ENCODE measurements around the gene TRDN.

TRDN gene

GRCh38 chr6:123420512-123420911, 216.2 kb downstream of the TRDN start:
- no peaks in the 10 kb centered on the region for H3K36me3 ChIP-seq (ENCODE audit: control insufficient read depth, low read length)
- no peaks in the 10 kb centered on the region for H3K9me3 ChIP-seq (ENCODE audit: control insufficient read depth, insufficient read depth, low read length)
- H4K20me1 ChIP-seq (ENCODE audit: control insufficient read depth, insufficient read depth, low read depth, low read length) = no peaks in the 10 kb centered on the region
- H3K4me2 ChIP-seq (ENCODE audit: low read length) = no peak overlapping the region
- TF ChIP-seq EZH2phosphoT487 (IDR thresholded peaks at IDR 0.05; ENCODE audit: borderline replicate concordance, low read length) (no peak), CTCF (IDR thresholded peaks at IDR 0.05; ENCODE audit: low read depth, low read length, poor library complexity, severe bottlenecking) (no peak)
- H3K79me2 ChIP-seq (ENCODE audit: control insufficient read depth, low read length) = no peaks in the 10 kb centered on the region
- H3K4me1 ChIP-seq (ENCODE audit: control insufficient read depth, low read length) = no peaks in the 10 kb centered on the region
- no peaks in the 10 kb centered on the region for H3K27me3 ChIP-seq (ENCODE audit: control insufficient read depth, low read length)
- H3K9me2 ChIP-seq (replicated peaks; ENCODE audit: control insufficient read depth, low read length) = no peaks in the 10 kb centered on the region
- H3K27ac ChIP-seq (ENCODE audit: low read depth, low read length) = no peak overlapping the region
- H3K4me3 ChIP-seq (ENCODE audit: low read length) = no peak overlapping the region
- H3F3A ChIP-seq (ENCODE audit: control insufficient read depth, insufficient read depth) = no peaks in the 10 kb centered on the region

GRCh38 chr6:123418071-123418470, 218.7 kb downstream of the TRDN start:
- Histone ChIP-seq H3K36me3 (ENCODE audit: control insufficient read depth, low read length) (no peaks in the 10 kb centered on the region), H3K9me3 (ENCODE audit: control insufficient read depth, insufficient read depth, low read length) (no peaks in the 10 kb centered on the region), H3K27ac (ENCODE audit: low read depth, low read length) (no peak overlapping the region), H3K79me2 (ENCODE audit: control insufficient read depth, low read length) (no peaks in the 10 kb centered on the region), H3K4me2 (ENCODE audit: low read length) (no peak overlapping the region), H3F3A (ENCODE audit: control insufficient read depth, insufficient read depth) (no peaks in the 10 kb centered on the region), H4K20me1 (ENCODE audit: control insufficient read depth, insufficient read depth, low read depth, low read length) (no peaks in the 10 kb centered on the region), H3K4me3 (ENCODE audit: low read length) (no peak overlapping the region), H3K27me3 (ENCODE audit: control insufficient read depth, low read length) (no peaks in the 10 kb centered on the region), H3K4me1 (ENCODE audit: control insufficient read depth, low read length) (no peaks in the 10 kb centered on the region), H3K9me2 (replicated peaks; ENCODE audit: control insufficient read depth, low read length) (no peaks in the 10 kb centered on the region)
- TF ChIP-seq CTCF (IDR thresholded peaks at IDR 0.05; ENCODE audit: low read depth, low read length, poor library complexity, severe bottlenecking) = no peak
- no peak for TF ChIP-seq EZH2phosphoT487 (IDR thresholded peaks at IDR 0.05; ENCODE audit: borderline replicate concordance, low read length)

GRCh38 chr6:123417535-123417934, 219.2 kb downstream of the TRDN start:
- Histone ChIP-seq H3K4me3 (ENCODE audit: low read length) (no peak overlapping the region), H3K9me3 (ENCODE audit: control insufficient read depth, insufficient read depth, low read length) (no peaks in the 10 kb centered on the region), H3K27ac (ENCODE audit: low read depth, low read length) (no peak overlapping the region), H3F3A (ENCODE audit: control insufficient read depth, insufficient read depth) (no peaks in the 10 kb centered on the region), H4K20me1 (ENCODE audit: control insufficient read depth, insufficient read depth, low read depth, low read length) (no peaks in the 10 kb centered on the region), H3K36me3 (ENCODE audit: control insufficient read depth, low read length) (no peaks in the 10 kb centered on the region), H3K4me1 (ENCODE audit: control insufficient read depth, low read length) (no peaks in the 10 kb centered on the region), H3K9me2 (replicated peaks; ENCODE audit: control insufficient read depth, low read length) (no peaks in the 10 kb centered on the region), H3K4me2 (ENCODE audit: low read length) (no peak overlapping the region), H3K79me2 (ENCODE audit: control insufficient read depth, low read length) (no peaks in the 10 kb centered on the region), H3K27me3 (ENCODE audit: control insufficient read depth, low read length) (no peaks in the 10 kb centered on the region)
- no peak for TF ChIP-seq CTCF (IDR thresholded peaks at IDR 0.05; ENCODE audit: low read depth, low read length, poor library complexity, severe bottlenecking)
- TF ChIP-seq EZH2phosphoT487 (IDR thresholded peaks at IDR 0.05; ENCODE audit: borderline replicate concordance, low read length) = no peak

All from DOHH2 (cell line).